ENCODE results near the gene HOXB7. TPM values are rescaled to one million over a fixed set of nuclear protein-coding genes. Genes with fewer than 3 reads are reported as not detected.

Gene HOXB7
- total RNA-seq: under 1 TPM in 1 of 2 experiments, not detected in 1; 0.29 TPM

DNA sequence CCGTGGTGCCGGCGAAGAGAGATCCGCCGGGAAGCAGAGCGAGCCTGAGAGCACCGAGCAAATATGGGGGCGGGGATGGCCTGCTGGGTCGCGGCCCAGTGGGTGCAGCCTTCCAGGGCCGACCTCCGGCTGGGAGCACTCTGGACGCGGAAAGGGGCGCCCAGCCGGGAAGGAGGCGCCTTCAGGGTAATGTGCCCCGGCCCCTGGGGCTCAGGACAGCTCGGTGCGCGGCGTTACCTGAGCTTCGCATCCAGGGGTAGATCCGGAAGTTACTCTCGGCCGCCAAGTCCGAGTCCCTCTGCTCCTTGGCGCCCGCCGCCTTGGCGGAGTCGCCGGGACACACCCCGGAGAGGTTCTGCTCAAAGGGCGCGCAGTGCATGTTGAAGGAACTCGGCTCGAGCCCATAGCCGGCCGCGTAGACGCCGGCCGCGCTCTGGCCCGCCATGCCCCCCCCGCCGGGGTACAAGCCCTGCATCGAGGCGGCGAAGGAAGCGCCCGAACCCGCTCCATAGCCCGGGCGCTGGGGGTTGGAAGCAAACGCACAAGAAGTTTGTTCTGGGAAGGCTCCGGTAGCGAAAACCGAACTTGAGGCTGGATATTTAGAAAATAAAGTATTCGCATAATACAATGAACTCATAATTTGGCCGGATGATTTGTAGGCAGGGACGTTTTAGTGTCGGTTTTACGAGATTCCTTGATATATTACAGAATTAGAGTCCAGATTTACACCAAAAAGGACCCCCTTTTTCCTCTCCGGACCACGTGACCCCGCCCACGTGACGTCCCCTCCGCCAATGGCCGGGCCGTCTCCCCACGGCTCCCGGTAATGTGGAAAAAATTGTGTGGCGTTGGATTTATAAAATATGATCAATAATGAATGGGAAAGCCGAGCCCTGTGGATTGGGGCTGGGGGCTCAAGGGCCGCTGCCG is at the start of gene HOXB7:
Gene HOXB7, minus strand, starts transcription at position 736 of the 930 bp plus-strand sequence. Its CDS starts 99 bp downstream, at position 637.
- intact Hi-C loops (cut with micrococcal nuclease): loop anchor here (5.0 kb wide), 1 partner anchor 112 kb away; the partner anchor contains the start of genes PRAC1 and PRAC2
- Mint-ChIP-seq H3K27ac (no peak within 1 kb of the TSS), H3K4me3 (peak within 1 kb of the TSS; percentile 89), H3K4me1 (ENCODE audit: low read depth) (peaks cover 33% of the 10 kb centered on the region), H3K9me3 (no peaks in the 10 kb centered on the region), H3K36me3 (ENCODE audit: low read depth) (no peaks in the 10 kb centered on the region), H3K27me3 (ENCODE audit: low read depth) (peaks cover 71% of the 10 kb centered on the region)
- DNase-seq: peak; percentile 77
- CTCF ChIA-PET: interaction anchor here (1.2 to 2.7 kb wide), 3 partner anchors 8 to 113 kb away, joined by 5 to 15 read pairs (median 5); partner anchors contain the start of gene PRAC2

DNA sequence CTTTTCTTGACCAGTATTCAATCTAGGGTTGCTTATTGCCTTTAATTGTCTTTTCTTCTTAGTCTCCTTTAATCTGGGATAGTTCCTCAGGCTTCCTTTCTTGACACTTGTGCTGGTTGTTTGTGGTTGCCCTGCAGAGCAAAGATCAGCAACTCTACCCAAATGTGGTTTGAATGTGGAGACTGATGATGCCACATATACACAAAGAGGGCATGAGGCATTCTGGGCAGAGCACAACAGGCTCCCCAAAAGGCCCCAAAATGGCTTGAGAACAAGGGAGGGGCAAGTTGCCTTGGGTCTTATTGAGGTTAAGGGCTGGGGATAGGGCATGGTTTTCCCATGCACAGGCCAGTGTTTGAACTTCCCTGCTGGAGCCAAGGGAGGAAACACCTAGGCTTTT is 45.1 kb upstream of the HOXB7 start:
- DNase-seq: no peak
- H3K9me3 Mint-ChIP-seq: no peaks in the 10 kb centered on the region
- H3K36me3 Mint-ChIP-seq (ENCODE audit: low read depth): no peaks in the 10 kb centered on the region
- CTCF ChIA-PET: interaction anchor here (1.6 to 2.0 kb wide), 2 partner anchors 19 to 22 kb away, joined by 3 to 7 read pairs; no protein-coding TSS in a partner anchor
- H3K4me1 Mint-ChIP-seq (ENCODE audit: low read depth): peaks cover 4% of the 10 kb centered on the region
- H3K27me3 Mint-ChIP-seq (ENCODE audit: low read depth): no peaks in the 10 kb centered on the region
- H3K4me3 Mint-ChIP-seq: no peak overlapping the region
- H3K27ac Mint-ChIP-seq: no peak overlapping the region
- intact Hi-C loops (cut with micrococcal nuclease): no loop called here

DNA sequence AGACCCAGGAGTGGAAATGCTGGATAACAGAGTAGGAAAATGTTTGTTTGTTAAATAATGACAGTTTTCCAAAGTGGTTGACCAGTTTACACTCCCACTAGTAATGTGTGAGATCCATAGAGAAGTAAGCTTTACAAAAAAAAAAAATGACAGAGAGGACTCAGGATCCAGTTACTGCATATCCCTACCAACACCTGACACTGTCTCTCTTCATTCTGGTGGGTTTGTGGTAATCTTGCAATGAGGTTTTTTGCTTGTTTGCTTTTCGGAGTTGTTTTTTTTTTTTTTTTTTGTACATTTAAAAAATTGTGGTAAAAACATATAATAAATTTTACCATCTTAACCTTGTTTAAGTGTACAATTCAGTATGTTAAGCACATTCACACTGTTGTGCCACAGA is 38.9 kb upstream of the HOXB7 start:
- intact Hi-C loops (cut with micrococcal nuclease): no loop called here
- DNase-seq: no peak
- peaks cover 18% of the 10 kb centered on the region for H3K4me1 Mint-ChIP-seq (ENCODE audit: low read depth)
- CTCF ChIA-PET: interaction anchor here (1.1 kb wide), 1 partner anchor 9 kb away, joined by 3 read pairs; no protein-coding TSS in a partner anchor
- H3K27me3 Mint-ChIP-seq (ENCODE audit: low read depth): peaks cover 39% of the 10 kb centered on the region
- no peaks in the 10 kb centered on the region for H3K9me3 Mint-ChIP-seq
- no peak overlapping the region for H3K4me3 Mint-ChIP-seq
- H3K27ac Mint-ChIP-seq: no peak overlapping the region
- no peaks in the 10 kb centered on the region for H3K36me3 Mint-ChIP-seq (ENCODE audit: low read depth)

DNA sequence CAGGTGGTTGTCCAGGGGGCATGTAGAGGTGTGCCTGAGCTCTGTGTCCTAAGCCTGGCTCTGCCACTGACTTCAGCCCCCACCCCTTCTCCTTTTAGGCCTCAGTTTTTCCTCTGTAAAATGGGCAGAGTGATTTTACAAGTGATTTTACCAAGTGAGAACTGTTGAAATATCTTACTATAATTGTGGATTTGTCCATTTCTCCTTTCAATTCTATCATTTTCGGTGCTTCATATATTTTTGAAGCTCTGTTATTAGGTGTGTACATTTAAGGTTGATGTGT is 37.1 kb upstream of the HOXB7 start:
- intact Hi-C loops (cut with micrococcal nuclease): no loop called here
- DNase-seq: no peak
- Mint-ChIP-seq H3K36me3 (ENCODE audit: low read depth) (no peaks in the 10 kb centered on the region), H3K4me3 (peak overlapping the region; percentile 21), H3K4me1 (ENCODE audit: low read depth) (peaks cover 18% of the 10 kb centered on the region), H3K9me3 (no peaks in the 10 kb centered on the region), H3K27me3 (ENCODE audit: low read depth) (peaks cover 56% of the 10 kb centered on the region), H3K27ac (no peak overlapping the region)
- CTCF ChIA-PET: interaction anchor here (0.6 to 1.7 kb wide), 2 partner anchors 12 to 236 kb away, joined by 4 to 10 read pairs; no protein-coding TSS in a partner anchor

DNA sequence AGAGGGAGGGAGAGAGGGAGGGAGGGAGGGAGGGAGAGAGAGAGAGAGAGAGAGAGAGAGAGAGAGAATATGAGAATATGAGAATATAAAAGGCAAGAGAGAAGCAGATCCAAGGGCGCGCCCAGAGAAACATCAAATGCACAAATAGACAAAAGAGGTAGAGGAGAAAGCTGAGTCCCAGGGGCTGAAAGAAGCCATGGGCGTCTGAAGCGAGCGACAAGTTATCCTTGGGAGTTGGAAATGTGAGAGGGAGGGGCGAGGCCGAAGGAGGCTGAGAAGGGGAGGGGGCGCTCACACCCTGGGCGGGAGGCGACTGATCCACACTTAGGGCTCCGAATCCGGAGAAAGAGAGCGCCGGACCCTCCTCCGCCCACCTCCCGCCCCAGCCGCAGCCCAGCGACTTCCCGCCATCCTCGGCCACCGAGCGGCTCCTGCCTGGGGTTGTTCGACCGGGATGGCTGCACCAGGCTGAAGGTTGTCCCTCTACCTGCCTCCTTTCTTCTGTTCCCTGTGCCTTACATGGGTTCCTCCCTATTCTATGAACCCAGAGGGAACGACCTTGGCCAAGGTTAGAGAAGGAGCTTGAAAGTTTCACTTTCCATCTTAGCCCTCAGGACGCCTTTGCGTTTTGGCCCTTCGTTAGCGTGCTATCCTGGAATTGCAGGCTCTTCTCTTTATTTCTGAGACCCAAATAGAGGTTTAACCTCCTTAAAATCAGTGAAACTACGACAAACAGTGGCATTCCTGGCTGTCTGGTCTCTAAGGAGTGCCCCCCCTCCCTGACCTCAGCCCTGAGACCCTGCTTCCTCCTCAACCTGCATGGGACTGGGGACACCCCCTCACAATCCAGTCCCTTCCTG is 36.5 kb upstream of the HOXB7 start:
- Mint-ChIP-seq H3K36me3 (ENCODE audit: low read depth) (no peaks in the 10 kb centered on the region), H3K27me3 (ENCODE audit: low read depth) (peaks cover 62% of the 10 kb centered on the region)

DNA sequence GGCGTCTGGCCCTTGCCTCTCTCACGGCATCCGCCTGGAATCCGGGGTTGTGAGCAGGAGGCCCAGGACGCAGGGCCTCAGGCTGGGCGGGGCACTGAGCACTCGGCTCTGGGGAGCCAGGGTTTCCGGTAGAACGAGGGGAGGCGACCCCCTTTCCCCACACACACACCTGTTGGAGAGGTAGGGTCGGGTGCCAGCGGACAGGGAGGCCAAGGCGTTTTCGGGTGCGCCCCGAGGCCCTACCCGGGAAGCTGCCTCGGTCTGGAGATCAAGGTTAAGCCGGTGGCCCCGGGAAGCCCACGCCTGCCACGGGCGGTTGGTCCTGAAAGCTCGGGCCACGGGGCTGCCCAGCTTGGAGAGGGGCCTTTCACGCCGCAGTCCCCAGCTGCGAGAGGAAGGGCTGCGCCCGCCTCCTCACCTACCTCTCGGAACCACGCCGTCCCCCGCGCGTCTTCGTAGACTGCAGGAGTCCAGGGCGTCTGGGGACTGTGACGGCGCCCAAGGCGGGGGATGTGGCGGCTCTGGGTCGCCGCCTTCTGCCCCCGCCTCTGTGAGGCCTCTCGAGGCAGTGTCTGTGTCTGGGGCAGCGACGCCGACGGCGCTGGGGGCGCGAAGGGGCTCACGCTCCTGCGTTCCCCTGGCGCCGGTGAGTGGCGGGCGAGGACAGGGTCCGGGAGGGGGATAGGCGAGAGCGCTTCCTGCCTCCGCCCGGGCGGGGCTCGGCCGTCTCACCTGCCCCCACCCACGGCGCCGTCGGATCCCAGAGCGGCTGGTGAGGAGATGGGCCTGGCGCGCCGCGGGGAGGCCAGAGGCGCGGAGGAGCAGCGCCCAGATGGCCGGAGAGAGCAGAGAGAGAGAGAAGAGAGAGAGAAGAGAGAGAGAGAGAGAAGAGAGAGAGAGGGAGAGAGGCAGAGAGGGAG is 35.6 kb upstream of the HOXB7 start:
- H3K27me3 Mint-ChIP-seq (ENCODE audit: low read depth): peaks cover 70% of the 10 kb centered on the region
- intact Hi-C loops (cut with micrococcal nuclease): no loop called here
- no peak for DNase-seq
- H3K4me1 Mint-ChIP-seq (ENCODE audit: low read depth): peaks cover 22% of the 10 kb centered on the region
- no peaks in the 10 kb centered on the region for H3K9me3 Mint-ChIP-seq
- H3K36me3 Mint-ChIP-seq (ENCODE audit: low read depth): no peaks in the 10 kb centered on the region
- CTCF ChIA-PET: interaction anchor here (0.6 to 1.0 kb wide), 2 partner anchors 10 to 25 kb away, joined by 4 read pairs; no protein-coding TSS in a partner anchor
- peak overlapping the region; percentile 69 for H3K4me3 Mint-ChIP-seq
- no peak overlapping the region for H3K27ac Mint-ChIP-seq

More for the DNA sequence above, 36.5 kb upstream of the HOXB7 start:
- no peaks in the 10 kb centered on the region for H3K9me3 Mint-ChIP-seq
- peaks cover 20% of the 10 kb centered on the region for H3K4me1 Mint-ChIP-seq (ENCODE audit: low read depth)
- no peak for DNase-seq
- peak overlapping the region; percentile 69 for H3K4me3 Mint-ChIP-seq
- no peak overlapping the region for H3K27ac Mint-ChIP-seq
- CTCF ChIA-PET: interaction anchor here (0.6 to 1.7 kb wide), 2 partner anchors 11 to 236 kb away, joined by 4 to 10 read pairs; no protein-coding TSS in a partner anchor
- intact Hi-C loops (cut with micrococcal nuclease): no loop called here

DNA sequence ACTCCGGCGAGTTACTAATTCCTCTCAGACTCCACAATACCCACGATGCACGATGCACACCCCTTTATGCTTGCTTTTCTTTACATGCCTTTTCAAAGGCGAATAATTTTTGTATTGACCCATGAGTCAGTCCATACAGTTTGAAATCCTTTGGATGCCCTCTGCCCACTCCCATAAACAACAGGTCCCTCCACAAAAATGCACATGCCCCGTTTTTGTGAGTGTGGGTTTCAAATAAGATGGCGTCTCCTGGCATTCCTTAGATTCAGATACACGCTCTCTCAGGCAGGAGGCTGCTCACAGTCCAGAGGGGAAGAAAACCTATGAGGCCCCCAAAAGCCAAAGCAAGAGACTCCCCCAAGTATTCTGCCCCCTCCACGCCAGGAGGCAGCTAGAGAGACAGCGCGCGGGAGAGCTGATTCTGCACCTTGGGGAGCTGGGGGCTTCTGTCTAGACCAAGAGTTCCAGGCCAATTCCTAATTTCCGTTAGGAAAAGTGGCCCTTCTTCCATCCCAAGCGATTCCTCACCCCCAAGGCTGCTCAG is 34.9 kb upstream of the HOXB7 start:
- Mint-ChIP-seq H3K27me3 (ENCODE audit: low read depth) (peaks cover 76% of the 10 kb centered on the region), H3K4me3 (peak overlapping the region; percentile 42), H3K36me3 (ENCODE audit: low read depth) (no peaks in the 10 kb centered on the region), H3K9me3 (no peaks in the 10 kb centered on the region), H3K27ac (no peak overlapping the region), H3K4me1 (ENCODE audit: low read depth) (peaks cover 22% of the 10 kb centered on the region)
- intact Hi-C loops (cut with micrococcal nuclease): no loop called here
- CTCF ChIA-PET: interaction anchor here (0.6 to 1.0 kb wide), 2 partner anchors 9 to 26 kb away, joined by 4 read pairs; no protein-coding TSS in a partner anchor
- no peak for DNase-seq

DNA sequence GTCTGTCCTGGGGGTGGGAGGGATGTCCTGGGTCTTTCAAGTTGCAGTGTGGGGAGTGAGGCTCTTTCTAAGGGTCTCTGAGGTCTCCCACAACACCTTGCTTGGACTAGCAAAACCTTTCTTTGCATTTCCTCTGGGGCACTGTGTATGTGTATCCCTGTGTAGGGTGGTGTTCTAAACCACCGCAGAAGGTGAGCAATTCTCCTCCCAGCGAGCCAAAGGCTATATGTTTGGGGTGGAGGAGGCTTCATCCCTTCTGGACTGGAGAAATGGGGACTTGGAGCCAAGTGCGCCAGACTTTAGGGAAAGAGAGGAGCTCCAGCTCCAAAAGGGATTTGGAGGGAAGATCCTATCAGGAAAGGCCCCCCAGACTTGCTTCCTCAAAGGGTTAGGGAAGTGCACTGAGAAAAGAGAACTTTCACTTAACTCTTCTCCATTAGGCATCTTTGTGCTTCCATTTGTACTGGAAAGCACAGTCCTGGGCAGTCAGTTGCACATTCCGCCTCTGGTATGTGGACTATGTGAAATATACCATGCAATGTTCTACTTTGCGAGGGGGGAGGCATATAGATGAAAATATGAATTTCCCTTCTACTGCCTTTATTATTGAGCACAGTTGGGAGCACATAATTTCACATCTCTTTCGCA is 34.2 kb upstream of the HOXB7 start:
- Mint-ChIP-seq H3K27me3 (ENCODE audit: low read depth) (peaks cover 80% of the 10 kb centered on the region), H3K36me3 (ENCODE audit: low read depth) (no peaks in the 10 kb centered on the region), H3K9me3 (no peaks in the 10 kb centered on the region), H3K27ac (no peak overlapping the region), H3K4me1 (ENCODE audit: low read depth) (peaks cover 22% of the 10 kb centered on the region), H3K4me3 (no peak overlapping the region)
- intact Hi-C loops (cut with micrococcal nuclease): no loop called here
- DNase-seq: no peak
- CTCF ChIA-PET: no interaction called here

DNA sequence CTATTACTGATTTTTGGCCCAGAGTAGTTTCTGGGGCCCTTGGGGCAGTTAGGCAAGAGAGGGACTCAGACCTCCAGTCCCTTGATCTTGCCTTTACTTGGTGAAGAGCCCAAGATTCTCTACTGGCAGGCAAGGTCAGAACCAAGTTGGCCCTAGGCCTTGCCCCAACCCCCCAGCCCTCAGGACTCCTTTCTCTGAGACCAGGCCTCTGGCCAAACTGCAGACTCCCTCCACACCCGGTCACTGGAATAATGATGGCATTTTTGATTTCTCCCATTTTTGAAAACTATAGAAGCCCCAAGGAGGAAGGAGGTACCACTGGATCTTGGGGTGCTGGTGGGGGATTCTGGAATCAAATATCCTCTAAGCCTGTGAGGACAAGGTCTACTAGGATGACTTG is 33.3 kb upstream of the HOXB7 start:
- H3K4me3 Mint-ChIP-seq: no peak overlapping the region
- no peak for DNase-seq
- no peaks in the 10 kb centered on the region for H3K9me3 Mint-ChIP-seq
- no peaks in the 10 kb centered on the region for H3K36me3 Mint-ChIP-seq (ENCODE audit: low read depth)
- intact Hi-C loops (cut with micrococcal nuclease): no loop called here
- H3K27ac Mint-ChIP-seq: no peak overlapping the region
- CTCF ChIA-PET: interaction anchor here (0.6 to 0.9 kb wide), 3 partner anchors 19 to 31 kb away, joined by 3 read pairs; no protein-coding TSS in a partner anchor
- peaks cover 22% of the 10 kb centered on the region for H3K4me1 Mint-ChIP-seq (ENCODE audit: low read depth)
- H3K27me3 Mint-ChIP-seq (ENCODE audit: low read depth): peaks cover 82% of the 10 kb centered on the region

DNA sequence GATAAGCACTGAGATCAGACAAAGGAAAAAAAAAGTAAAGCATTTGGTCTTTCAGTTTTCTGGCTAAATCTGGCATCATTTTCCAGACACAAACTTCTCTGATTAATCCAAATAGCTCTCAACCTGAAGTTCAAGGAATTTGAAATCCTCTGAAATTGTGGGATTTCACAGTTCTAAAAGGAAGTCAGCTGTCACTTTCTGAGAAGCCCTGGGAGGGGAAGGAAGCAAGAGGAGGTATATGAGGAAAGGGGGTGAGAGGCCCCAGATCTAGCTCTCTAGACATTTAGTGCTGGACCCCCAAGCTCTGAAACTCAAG is 32.8 kb upstream of the HOXB7 start:
- Mint-ChIP-seq H3K27ac (no peak overlapping the region), H3K9me3 (no peaks in the 10 kb centered on the region), H3K36me3 (ENCODE audit: low read depth) (no peaks in the 10 kb centered on the region), H3K4me3 (no peak overlapping the region), H3K4me1 (ENCODE audit: low read depth) (peaks cover 22% of the 10 kb centered on the region), H3K27me3 (ENCODE audit: low read depth) (peaks cover 85% of the 10 kb centered on the region)
- intact Hi-C loops (cut with micrococcal nuclease): no loop called here
- DNase-seq: no peak
- CTCF ChIA-PET: interaction anchor here (0.6 to 0.9 kb wide), 3 partner anchors 19 to 31 kb away, joined by 3 read pairs; no protein-coding TSS in a partner anchor
